ENCODE results near the gene WDR1.

GRCh38 chr4:10085828-10086505 is 30.6 kb downstream of the WDR1 start:
- TF ChIP-seq, protein P1, sequence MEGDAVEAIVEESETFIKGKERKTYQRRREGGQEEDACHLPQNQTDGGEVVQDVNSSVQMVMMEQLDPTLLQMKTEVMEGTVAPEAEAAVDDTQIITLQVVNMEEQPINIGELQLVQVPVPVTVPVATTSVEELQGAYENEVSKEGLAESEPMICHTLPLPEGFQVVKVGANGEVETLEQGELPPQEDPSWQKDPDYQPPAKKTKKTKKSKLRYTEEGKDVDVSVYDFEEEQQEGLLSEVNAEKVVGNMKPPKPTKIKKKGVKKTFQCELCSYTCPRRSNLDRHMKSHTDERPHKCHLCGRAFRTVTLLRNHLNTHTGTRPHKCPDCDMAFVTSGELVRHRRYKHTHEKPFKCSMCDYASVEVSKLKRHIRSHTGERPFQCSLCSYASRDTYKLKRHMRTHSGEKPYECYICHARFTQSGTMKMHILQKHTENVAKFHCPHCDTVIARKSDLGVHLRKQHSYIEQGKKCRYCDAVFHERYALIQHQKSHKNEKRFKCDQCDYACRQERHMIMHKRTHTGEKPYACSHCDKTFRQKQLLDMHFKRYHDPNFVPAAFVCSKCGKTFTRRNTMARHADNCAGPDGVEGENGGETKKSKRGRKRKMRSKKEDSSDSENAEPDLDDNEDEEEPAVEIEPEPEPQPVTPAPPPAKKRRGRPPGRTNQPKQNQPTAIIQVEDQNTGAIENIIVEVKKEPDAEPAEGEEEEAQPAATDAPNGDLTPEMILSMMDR (IDR thresholded peaks at IDR 0.05; ENCODE audit: borderline replicate concordance, extremely low read depth, low read length, poor library complexity, severe bottlenecking), result no peak
- no peak for TF ChIP-seq EZH2 (IDR thresholded peaks at IDR 0.05; ENCODE audit: borderline replicate concordance, low read depth, low read length, severe bottlenecking)
